C4-2B (cell line): ENCODE data around the gene UTRN.

Experiments used
- CTCF ChIP-seq: fragments of 450-650 bp; conservative IDR thresholded peaks from 2 replicates; pipeline ENCODE4 v1.5.1; 2017; ENCODE audit warnings: mild to moderate bottlenecking
- ZFX ChIP-seq: fragments of 450-650 bp; IDR thresholded peaks from 2 replicates; pipeline ENCODE4 v1.6.1; 2017

GRCh38 chr6:144334150-144334708 lies 49.1 kb downstream of the UTRN start:
- no peak for TF ChIP-seq CTCF
- no peak for TF ChIP-seq ZFX
